Loucy (cell line): ENCODE results near the gene LAMTOR4.

Experiments used
- H2AFZ ChIP-seq: fragments of 200-600 bp; sonication (generic); 2 replicates; pipeline ENCODE4 v1.6.0; 2016; ENCODE audit warnings: antibody characterized with exemption, mild to moderate bottlenecking, low read length, moderate library complexity
- H3F3A ChIP-seq: fragments of 200-600 bp; 2 replicates; pipeline ENCODE4 v1.6.0; 2016; ENCODE audit warnings: antibody characterized with exemption, low read depth, mild to moderate bottlenecking
- H3K27me3 ChIP-seq: fragments of 200-600 bp; sonication (generic); 2 replicates; pipeline ENCODE4 v1.6.1; 2014; ENCODE audit warnings: low read length, mild to moderate bottlenecking; ENCODE audit not compliant: insufficient read depth, poor library complexity, severe bottlenecking
- H3K36me3 ChIP-seq: fragments of 200-600 bp; sonication (generic); 2 replicates; pipeline ENCODE4 v1.6.1; 2016; ENCODE audit warnings: low read length; ENCODE audit not compliant: insufficient read depth
- H3K4me1 ChIP-seq: fragments of 200-600 bp; sonication (generic); 2 replicates; pipeline ENCODE4 v1.5.1; 2014; ENCODE audit warnings: low read length, mild to moderate bottlenecking; ENCODE audit not compliant: insufficient read depth, poor library complexity, severe bottlenecking
- H3K4me2 ChIP-seq: fragments of 200-600 bp; sonication (generic); 2 replicates; pipeline ENCODE4 v1.6.0; 2014; ENCODE audit warnings: antibody characterized with exemption, low read length, low read depth, mild to moderate bottlenecking; ENCODE audit not compliant: poor library complexity, severe bottlenecking
- H3K4me3 ChIP-seq: fragments of 200-600 bp; sonication (generic); 2 replicates; pipeline ENCODE4 v1.5.1; 2014; ENCODE audit warnings: low read length, mild to moderate bottlenecking, mixed read lengths; ENCODE audit not compliant: poor library complexity, severe bottlenecking
- H3K79me2 ChIP-seq: fragments of 200-600 bp; sonication (generic); 2 replicates; pipeline ENCODE4 v1.6.1; 2014; ENCODE audit warnings: low read length; ENCODE audit not compliant: insufficient read depth
- H3K9ac ChIP-seq: fragments of 200-600 bp; sonication (generic); 2 replicates; pipeline ENCODE4 v1.6.0; 2014; ENCODE audit warnings: mild to moderate bottlenecking, low read depth, low read length, moderate library complexity; ENCODE audit not compliant: poor library complexity, severe bottlenecking
- H3K9me2 ChIP-seq: fragments of 200-600 bp; sonication (generic); replicated peaks from 2 replicates; pipeline ENCODE4 v1.6.1; 2016; ENCODE audit warnings: low read depth, low read length, mixed read lengths
- H3K9me3 ChIP-seq: fragments of 200-600 bp; sonication (generic); 2 replicates; pipeline ENCODE4 v1.6.1; 2014; ENCODE audit warnings: mild to moderate bottlenecking, antibody characterized with exemption, low read length, low read depth; ENCODE audit not compliant: insufficient read depth
- H4K20me1 ChIP-seq: fragments of 200-600 bp; sonication (generic); 2 replicates; pipeline ENCODE4 v1.6.0; 2014; ENCODE audit warnings: antibody characterized with exemption, low read length, mild to moderate bottlenecking; ENCODE audit not compliant: insufficient read depth, poor library complexity, severe bottlenecking
- CTCF ChIP-seq: fragments of 200-600 bp; sonication (generic); conservative IDR thresholded peaks from 2 replicates; pipeline ENCODE4 v1.5.1; 2014; ENCODE audit warnings: mild to moderate bottlenecking, antibody characterized with exemption, low read length
- EZH2phosphoT487 ChIP-seq: fragments of 200-600 bp; IDR thresholded peaks from 2 replicates; pipeline ENCODE4 v1.6.1; 2018; ENCODE audit warnings: antibody characterized with exemption, mild to moderate bottlenecking, moderate library complexity, borderline replicate concordance

The LAMTOR4 gene

DNA sequence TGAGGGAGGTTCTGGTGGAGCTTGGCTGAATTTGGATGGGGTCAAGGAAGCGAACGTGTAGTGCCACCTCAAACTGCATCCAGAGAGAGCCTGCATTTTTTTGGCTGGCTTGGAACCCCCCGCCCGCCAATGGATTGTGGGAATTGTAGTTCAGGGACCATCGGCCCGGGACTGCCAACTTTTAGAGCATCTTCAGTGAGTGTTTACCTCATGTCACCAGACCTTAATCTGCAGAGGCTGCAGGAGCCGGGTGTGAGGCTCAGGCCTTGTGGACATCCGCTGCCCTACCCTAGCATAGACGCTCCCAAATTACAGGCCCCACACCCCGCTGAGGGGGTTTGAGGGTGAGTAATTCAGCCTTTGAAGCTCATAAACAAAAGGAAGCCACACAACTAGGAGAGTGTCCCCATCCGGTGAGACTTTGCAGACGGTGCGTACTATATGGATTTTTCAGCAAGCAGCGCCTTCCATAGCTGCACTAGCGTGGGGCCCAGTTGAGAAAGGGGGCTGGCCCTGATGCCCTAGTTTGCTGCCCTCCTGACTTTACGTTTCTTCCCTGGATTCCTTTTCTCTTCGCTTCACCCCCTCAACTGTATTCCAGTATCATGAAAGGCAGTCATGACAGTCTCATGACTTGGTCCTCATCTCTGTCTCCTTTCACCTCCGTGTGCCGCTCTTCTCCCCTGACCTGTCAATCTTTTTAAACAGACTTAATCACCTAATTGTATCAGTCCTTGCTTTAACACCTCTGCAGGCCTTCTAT lies 28.6 kb upstream of the LAMTOR4 start:
- Histone ChIP-seq H2AFZ (peak overlapping the region; percentile 78), H3K9ac (peak overlapping the region; percentile 91), H3K9me2 (no peaks in the 10 kb centered on the region), H3K4me2 (peak overlapping the region; percentile 91), H3K36me3 (no peaks in the 10 kb centered on the region), H3F3A (no peaks in the 10 kb centered on the region; the same call in 1 of the 2 replicates), H3K4me3 (peak overlapping the region; percentile 99), H3K27me3 (no peaks in the 10 kb centered on the region), H3K4me1 (peaks cover 21% of the 10 kb centered on the region), H3K9me3 (no peaks in the 10 kb centered on the region), H3K79me2 (peaks cover 35% of the 10 kb centered on the region), H4K20me1 (peaks cover 4% of the 10 kb centered on the region)
- no peak for TF ChIP-seq EZH2phosphoT487

DNA sequence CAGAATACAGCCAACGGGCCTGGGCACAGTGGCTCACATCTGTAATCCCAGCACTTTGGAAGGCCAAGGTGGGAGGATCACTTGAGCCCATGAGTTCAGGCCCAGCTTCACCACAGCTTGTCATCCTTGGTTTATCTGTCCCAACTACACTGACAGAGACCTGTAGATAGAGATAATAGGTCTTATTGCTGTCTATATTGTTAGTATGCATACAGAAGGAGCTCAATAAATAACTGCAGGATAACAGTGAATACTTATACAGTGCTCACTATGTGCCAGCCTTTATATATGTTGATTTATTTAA lies 28.0 kb upstream of the LAMTOR4 start:
- no peaks in the 10 kb centered on the region for H3K27me3 ChIP-seq
- TF ChIP-seq EZH2phosphoT487 (no peak), CTCF (no peak)
- H2AFZ ChIP-seq, result peak overlapping the region; percentile 78; the same call in 1 of the 2 replicates
- peak overlapping the region; percentile 99 for H3K4me3 ChIP-seq
- H3K79me2 ChIP-seq, result peaks cover 40% of the 10 kb centered on the region
- H4K20me1 ChIP-seq, result peaks cover 4% of the 10 kb centered on the region
- no peaks in the 10 kb centered on the region for H3K9me2 ChIP-seq
- H3K36me3 ChIP-seq, result no peaks in the 10 kb centered on the region
- peaks cover 26% of the 10 kb centered on the region for H3K4me1 ChIP-seq
- H3K9ac ChIP-seq, result peak overlapping the region; percentile 91
- H3F3A ChIP-seq, result no peaks in the 10 kb centered on the region; the same call in 1 of the 2 replicates
- H3K9me3 ChIP-seq, result no peaks in the 10 kb centered on the region
- H3K4me2 ChIP-seq, result peak overlapping the region; percentile 91

- Histone ChIP-seq H3K9me2 (no peaks in the 10 kb centered on the region), H3K4me3 (no peak overlapping the region), H4K20me1 (peaks cover 4% of the 10 kb centered on the region), H3K9me3 (no peaks in the 10 kb centered on the region), H3K27me3 (no peaks in the 10 kb centered on the region), H3K36me3 (no peaks in the 10 kb centered on the region), H2AFZ (no peak overlapping the region), H3K79me2 (peaks cover 48% of the 10 kb centered on the region), H3F3A (no peaks in the 10 kb centered on the region; the same call in 1 of the 2 replicates), H3K4me1 (peaks cover 32% of the 10 kb centered on the region), H3K4me2 (no peak overlapping the region), H3K9ac (no peak overlapping the region)
- TF ChIP-seq EZH2phosphoT487, result no peak
- no peak for TF ChIP-seq CTCF
Observed at GRCh38 chr7:100122067-100122466, 26.7 kb upstream of the LAMTOR4 start.

GRCh38 chr7:100122568-100122967 lies 26.1 kb upstream of the LAMTOR4 start:
- no peak overlapping the region for H3K4me3 ChIP-seq
- no peak for TF ChIP-seq EZH2phosphoT487
- TF ChIP-seq CTCF, result no peak
- H3K79me2 ChIP-seq, result peaks cover 48% of the 10 kb centered on the region
- no peaks in the 10 kb centered on the region for H3K9me2 ChIP-seq
- H3K36me3 ChIP-seq, result no peaks in the 10 kb centered on the region
- H3K9me3 ChIP-seq, result no peaks in the 10 kb centered on the region
- H4K20me1 ChIP-seq, result peaks cover 4% of the 10 kb centered on the region
- H3K27me3 ChIP-seq, result no peaks in the 10 kb centered on the region
- H3F3A ChIP-seq, result no peaks in the 10 kb centered on the region; the same call in 1 of the 2 replicates
- peaks cover 32% of the 10 kb centered on the region for H3K4me1 ChIP-seq
- H3K4me2 ChIP-seq, result no peak overlapping the region
- H2AFZ ChIP-seq, result no peak overlapping the region
- no peak overlapping the region for H3K9ac ChIP-seq
